ENCODE results near the gene RAB23. TPM values are rescaled to one million over a fixed set of nuclear protein-coding genes. Genes with fewer than 3 reads are reported as not detected.

The RAB23 gene
- total and polyA plus RNA-seq, 9 of the 15 experiments (the other 6 are each of a cell fraction or from before 2014, with no cell fraction given), result 3.4 to 18.0 (median 9.4) TPM

- no peak for TF ChIP-seq FOXO4 (CRISPR knock-in tag; IDR thresholded peaks at IDR 0.05)
- TF ChIP-seq ZBED1 (IDR thresholded peaks at IDR 0.05), result no peak
- TF ChIP-seq USF1 (CRISPR knock-in tag; IDR thresholded peaks at IDR 0.05), result no peak
- no peak for TF ChIP-seq ZC3H8 (IDR thresholded peaks at IDR 0.05)
- no peak for TF ChIP-seq ZBTB34 (CRISPR knock-in tag; IDR thresholded peaks at IDR 0.05)
Observed at GRCh38 chr6:57193177-57193576, 28.9 kb downstream of the RAB23 start (continued).

- Histone ChIP-seq H3K9me3 (replicated peaks; ENCODE audit: control insufficient read depth, insufficient read depth, low read depth, low read length) (no peaks in the 10 kb centered on the region), H3K27me3 (ENCODE audit: control insufficient read depth in 2 of 2, insufficient read depth in 2 of 2, low read length in 2 of 2) (no peaks in the 10 kb centered on the region), H3K79me2 (ENCODE audit: control insufficient read depth, insufficient read depth, low read length) (peaks cover 5% of the 10 kb centered on the region; the same call in 1 of the 3 replicates), H2AFZ (ENCODE audit: low read depth, low read length) (no peak overlapping the region), H4K20me1 (replicated peaks; ENCODE audit: control insufficient read depth, insufficient read depth, low read length) (no peaks in the 10 kb centered on the region), H3K4me1 (replicated peaks in 1 of 2; ENCODE audit: control insufficient read depth in 2 of 2, insufficient read depth in 2 of 2, low read length in 2 of 2) (no peaks in the 10 kb centered on the region), H3K27ac (ENCODE audit: extremely low read depth, low read depth, low read length) (no peak overlapping the region), H3K9ac (ENCODE audit: insufficient read depth in 1 of 2, low read depth in 2 of 2, low read length in 2 of 2) (no peak overlapping the region), H3K4me2 (ENCODE audit: insufficient read depth, low read length) (no peak overlapping the region), H3K9me1 (ENCODE audit: control insufficient read depth, insufficient read depth, low read length) (no peaks in the 10 kb centered on the region), H3K4me3 (no peak overlapping the region), H3K36me3 (ENCODE audit: control insufficient read depth, insufficient read depth, low read length) (peaks cover 78% of the 10 kb centered on the region)
- ChIA-PET POLR2A (interaction anchor here (0.8 to 2.1 kb wide), 5 partner anchors 8 to 127 kb away, joined by 3 to 9 read pairs (median 4); partner anchors contain the start of genes BAG2, PRIM2 and RAB23), CTCF (ENCODE audit: low intra/inter-chr PET ratio) (interaction anchor here (2.2 to 4.5 kb wide), 2 partner anchors 126 to 134 kb away, joined by 18 to 50 read pairs; partner anchors contain the start of gene PRIM2)
- ATAC-seq (peak; percentile 67), FAIRE-seq (peak; percentile 15), DNase-seq (ENCODE audit: extremely low read depth in 1 of 4, low spot score in 3 of 4) (no peak)
- BruUV-seq (replicated peaks), result no TSS peak
- in situ Hi-C loops (cut with MboI) (no loop called here), intact Hi-C loops (cut with micrococcal nuclease) (loop anchor here (1.0 kb wide), 1 partner anchor 126 kb away; no protein-coding TSS in a partner anchor)
- 64% methylated on average over 2 of the region's 2 CpGs for WGBS (ENCODE audit: insufficient coverage, low coverage, missing lambda C conversion rate)
- TF ChIP-seq ZKSCAN1 (IDR thresholded peaks at IDR 0.05; ENCODE audit: low read depth, low read length) (no peak), BRD4 (IDR thresholded peaks at IDR 0.05) (no peak), REST (IDR thresholded peaks at IDR 0.05; ENCODE audit: borderline replicate concordance) (peak; percentile 60; the same call in 1 of the 2 replicates), REST (CRISPR knock-in tag; IDR thresholded peaks at IDR 0.05; ENCODE audit: low read depth) (no peak), ZNF764 (CRISPR knock-in tag; IDR thresholded peaks at IDR 0.05; ENCODE audit: low read depth) (no peak), ZNF778 (CRISPR knock-in tag; IDR thresholded peaks at IDR 0.05) (no peak)
Observed at GRCh38 chr6:57190140-57190539, 32.0 kb downstream of the RAB23 start.

All from K562 (cell line).